Adrenal gland (tissue), 12 donors: Measurements from ENCODE around the gene EXOC4. TPM values are rescaled to one million over a fixed set of nuclear protein-coding genes. Genes with fewer than 3 reads are reported as not detected.

Source experiments
- DNase-seq, 7 donors: peaks; one replicate each; pipeline ENCODE4 v3.0.0-alpha.2; 2019 to 2020
- H3K27ac ChIP-seq, 5 donors: fragments of 200-600 bp; sonication (generic) in 4 of 5; 1 replicate in 3 of 5; 2 replicates in 2 of 5; pipeline versions ENCODE4 v1.5.1 to v1.8.0; 2016 to 2020; ENCODE audit warnings: mild to moderate bottlenecking in 1 of 5
- H3K27me3 ChIP-seq: fragments of 200-600 bp; 2 replicates; pipeline ENCODE4 v1.8.0; 2021
- H3K36me3 ChIP-seq, 2 donors: fragments of 200-600 bp; replicated peaks in 1 of 2; 1 replicate in 1 of 2; 2 replicates in 1 of 2; pipeline versions ENCODE4 v1.5.1 to v1.8.0; 2018 to 2022
- H3K4me1 ChIP-seq, 2 donors: fragments of 200-600 bp; replicated peaks in 1 of 2; 1 replicate in 1 of 2; 2 replicates in 1 of 2; pipeline versions ENCODE4 v1.5.1 to v1.8.0; 2018 to 2021
- H3K4me3 ChIP-seq, 4 donors: fragments of 200-600 bp; sonication (generic) in 3 of 4; one replicate each; pipeline ENCODE4 v1.5.1; 2016 to 2018
- H3K9me3 ChIP-seq, 3 donors: fragments of 200-600 bp; sonication (generic) in 1 of 3; replicated peaks in 1 of 3; 1 replicate in 2 of 3; 2 replicates in 1 of 3; pipeline versions ENCODE4 v1.5.1 to v1.8.0; 2016 to 2021
- POLR2A ChIP-seq, 2 donors: fragments of 450-650 bp; IDR thresholded peaks; one replicate each; pipeline ENCODE4 v1.6.1; 2017; ENCODE audit warnings: antibody characterized with exemption in 2 of 2, mild to moderate bottlenecking in 2 of 2, moderate library complexity in 1 of 2
- WGBS, 4 donors: extraction: QIAGEN DNeasy Blood & Tissue Kit in 2 of 4; methylation state at CpG; one replicate each; pipeline versions ENCODE4 v1.1.5 to v1.1.7; 2013 to 2017; 5-methylcytosine and 5-hydroxymethylcytosine counted together
- intact Hi-C, 2 donors: fragments of 100-400 bp; cut with DNase I; formaldehyde crosslinking; loops; one replicate each; pipeline versions ENCODE4 v1.14.1 to v1.15.0; 2022 to 2023
- polyA plus RNA-seq, 3 donors: library from polyadenylated mRNA; stranded (reverse); fragments of 200-250 nt in 2 of 3; fragments of 350-450 nt in 1 of 3; fragmentation: Illumina TruSeq in 1 of 3; extraction: RNeasy Lipid Tissue Mini Kit (QIAGEN cat#74804) in 1 of 3; gene quantifications; one replicate each; pipeline ENCODE4 v1.2.3, GENCODE V29; 2013 to 2014
- total RNA-seq, 9 donors: library from RNA; depleted of rRNA in 4 of 9; stranded (reverse); fragments of >200 nt in 4 of 9; fragments of 120-200 nt in 1 of 9; fragmentation: NEBNext Ultra II Directional in 1 of 9; extraction: Animal tissue kit (Norgen Biotek cat#: 25700) in 1 of 9; gene quantifications; one replicate each; pipeline versions ENCODE4 v1.1.0 to v1.2.4, GENCODE V29; 2013 to 2023
- TF ChIP-seq, protein P1 (sequence below), 6 experiments: fragments of 450-650 bp in 4 of 6; fragments of 200-600 bp in 2 of 6; sonication (generic) in 1 of 6; IDR thresholded peaks; 1 replicate in 5 of 6; 2 replicates in 1 of 6; pipeline versions ENCODE4 v1.5.1 to v1.8.0; 2016 to 2021; ENCODE audit warnings: antibody characterized with exemption in 6 of 6, mild to moderate bottlenecking in 2 of 6, moderate library complexity in 1 of 6
- donor health status: healthy with polysubstance abuse.
- donor health status: Bipolar disorder and iron deficiency.
- donor health status: DM: yes; HTN: yes; CAD: no.
- donor health status: DM: no; HTN: no; CAD: no.
- donor health status: DM: no; HTN: no; CAD: no.
- donor health status: DM: yes; HTN: yes; CAD: no.

EXOC4 gene
- total and polyA plus RNA-seq, 12 donors: 12.5 to 93.8 (median 67.4) TPM

DNA sequence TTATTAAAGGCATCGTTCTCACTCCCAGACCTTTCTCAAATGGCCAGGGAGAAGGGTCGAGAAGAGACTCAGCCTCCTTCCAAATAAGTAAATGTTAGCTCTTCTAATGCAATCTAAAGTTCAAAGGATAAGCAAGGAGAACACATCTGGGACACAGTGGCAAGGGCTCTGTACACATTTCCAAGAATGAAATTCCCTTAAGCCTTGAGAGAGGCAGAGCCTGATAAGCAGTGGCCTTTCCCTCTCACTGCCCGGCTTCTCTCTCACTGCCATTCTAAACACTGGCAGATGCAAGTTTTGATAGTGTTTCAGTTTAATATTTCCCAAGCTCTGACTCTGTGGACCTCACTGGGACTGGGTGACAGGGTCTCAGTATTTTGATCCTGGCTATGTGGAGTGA is 35.1 kb upstream of the EXOC4 start:
- Histone ChIP-seq H3K27ac (no peak overlapping the region), H3K9me3 (no peaks in the 10 kb centered on the region), H3K36me3 (no peaks in the 10 kb centered on the region), H3K27me3 (no peaks in the 10 kb centered on the region), H3K4me1 (no peaks in the 10 kb centered on the region), H3K4me3 (no peak overlapping the region)
- TF ChIP-seq, protein P1, sequence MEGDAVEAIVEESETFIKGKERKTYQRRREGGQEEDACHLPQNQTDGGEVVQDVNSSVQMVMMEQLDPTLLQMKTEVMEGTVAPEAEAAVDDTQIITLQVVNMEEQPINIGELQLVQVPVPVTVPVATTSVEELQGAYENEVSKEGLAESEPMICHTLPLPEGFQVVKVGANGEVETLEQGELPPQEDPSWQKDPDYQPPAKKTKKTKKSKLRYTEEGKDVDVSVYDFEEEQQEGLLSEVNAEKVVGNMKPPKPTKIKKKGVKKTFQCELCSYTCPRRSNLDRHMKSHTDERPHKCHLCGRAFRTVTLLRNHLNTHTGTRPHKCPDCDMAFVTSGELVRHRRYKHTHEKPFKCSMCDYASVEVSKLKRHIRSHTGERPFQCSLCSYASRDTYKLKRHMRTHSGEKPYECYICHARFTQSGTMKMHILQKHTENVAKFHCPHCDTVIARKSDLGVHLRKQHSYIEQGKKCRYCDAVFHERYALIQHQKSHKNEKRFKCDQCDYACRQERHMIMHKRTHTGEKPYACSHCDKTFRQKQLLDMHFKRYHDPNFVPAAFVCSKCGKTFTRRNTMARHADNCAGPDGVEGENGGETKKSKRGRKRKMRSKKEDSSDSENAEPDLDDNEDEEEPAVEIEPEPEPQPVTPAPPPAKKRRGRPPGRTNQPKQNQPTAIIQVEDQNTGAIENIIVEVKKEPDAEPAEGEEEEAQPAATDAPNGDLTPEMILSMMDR (IDR thresholded peaks at IDR 0.05): no peak
- TF ChIP-seq POLR2A (IDR thresholded peaks at IDR 0.05): no peak
- 50 to 65% (median 59%) methylated on average over 3 of the region's 3 CpGs for WGBS, 4 donors
- no peak for DNase-seq
- intact Hi-C loops: no loop called here

DNA sequence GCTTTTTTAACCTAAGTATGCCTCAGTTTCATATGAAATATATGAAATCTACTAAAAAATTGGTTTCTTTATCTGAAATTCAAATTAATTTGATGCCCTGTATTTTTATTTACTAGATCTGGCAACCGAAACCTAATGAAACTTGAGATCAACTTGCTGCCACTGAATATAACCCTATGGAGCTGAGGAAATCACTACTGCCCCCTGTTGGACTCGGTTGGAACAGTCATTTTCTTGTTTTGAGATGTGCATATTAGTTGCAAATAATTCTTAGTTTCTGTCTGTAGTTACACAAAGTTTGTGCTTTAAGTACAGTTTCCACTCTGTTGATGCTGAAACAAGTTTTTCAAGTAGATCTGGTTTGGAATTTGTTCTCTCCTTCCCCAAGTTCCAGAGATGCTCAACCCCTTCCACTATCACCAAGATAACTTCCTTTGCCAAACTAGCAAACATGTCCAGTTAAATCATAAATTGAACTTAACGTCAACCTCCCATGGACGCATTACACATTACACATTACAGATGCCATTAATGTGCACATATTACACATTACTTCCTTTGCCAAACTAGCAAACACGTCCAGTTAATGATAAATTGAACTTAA is 22.2 kb upstream of the EXOC4 start:
- H3K9me3 ChIP-seq: no peaks in the 10 kb centered on the region
- WGBS, 4 donors: 20 to 34% (median 24%) methylated on average over 5 of the region's 5 CpGs
- TF ChIP-seq, protein P1 (IDR thresholded peaks at IDR 0.05): peak; percentile 63 to 82 (median 76)
- no peak for TF ChIP-seq POLR2A (IDR thresholded peaks at IDR 0.05)
- intact Hi-C loops: no loop called here
- no peaks in the 10 kb centered on the region for H3K27me3 ChIP-seq
- H3K36me3 ChIP-seq: no peaks in the 10 kb centered on the region
- no peak overlapping the region for H3K4me3 ChIP-seq
- no peak overlapping the region for H3K27ac ChIP-seq
- no peaks in the 10 kb centered on the region for H3K4me1 ChIP-seq
- peak; percentile 26 to 88 (median 47) for DNase-seq

DNA sequence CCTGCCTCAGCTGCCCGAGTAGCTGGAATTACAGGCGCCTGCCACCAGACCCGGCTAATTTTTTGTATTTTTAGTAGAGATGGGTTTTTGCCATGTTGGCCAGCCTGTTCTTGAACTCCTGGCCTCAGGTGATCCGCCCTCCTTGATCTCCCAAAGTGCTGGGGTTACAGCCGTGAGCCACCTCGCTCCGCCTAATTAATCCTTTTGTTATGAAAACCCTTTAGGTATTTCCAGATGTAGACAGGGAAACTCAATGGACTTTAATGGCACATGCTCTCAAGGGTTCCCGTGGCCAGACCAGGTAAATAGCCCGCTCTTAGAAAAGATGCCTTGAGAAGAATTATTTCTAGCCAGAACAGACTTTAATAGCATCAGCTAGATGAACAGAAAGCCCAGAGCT is 19.7 kb upstream of the EXOC4 start:
- Histone ChIP-seq H3K4me3 (no peak overlapping the region), H3K9me3 (no peaks in the 10 kb centered on the region), H3K27me3 (no peaks in the 10 kb centered on the region), H3K27ac (no peak overlapping the region), H3K4me1 (no peaks in the 10 kb centered on the region), H3K36me3 (no peaks in the 10 kb centered on the region)
- 87 to 93% (median 91%) methylated on average over 9 of the region's 9 CpGs for WGBS, 4 donors
- no peak for DNase-seq
- intact Hi-C loops: no loop called here
- no peak for TF ChIP-seq POLR2A (IDR thresholded peaks at IDR 0.05)

DNA sequence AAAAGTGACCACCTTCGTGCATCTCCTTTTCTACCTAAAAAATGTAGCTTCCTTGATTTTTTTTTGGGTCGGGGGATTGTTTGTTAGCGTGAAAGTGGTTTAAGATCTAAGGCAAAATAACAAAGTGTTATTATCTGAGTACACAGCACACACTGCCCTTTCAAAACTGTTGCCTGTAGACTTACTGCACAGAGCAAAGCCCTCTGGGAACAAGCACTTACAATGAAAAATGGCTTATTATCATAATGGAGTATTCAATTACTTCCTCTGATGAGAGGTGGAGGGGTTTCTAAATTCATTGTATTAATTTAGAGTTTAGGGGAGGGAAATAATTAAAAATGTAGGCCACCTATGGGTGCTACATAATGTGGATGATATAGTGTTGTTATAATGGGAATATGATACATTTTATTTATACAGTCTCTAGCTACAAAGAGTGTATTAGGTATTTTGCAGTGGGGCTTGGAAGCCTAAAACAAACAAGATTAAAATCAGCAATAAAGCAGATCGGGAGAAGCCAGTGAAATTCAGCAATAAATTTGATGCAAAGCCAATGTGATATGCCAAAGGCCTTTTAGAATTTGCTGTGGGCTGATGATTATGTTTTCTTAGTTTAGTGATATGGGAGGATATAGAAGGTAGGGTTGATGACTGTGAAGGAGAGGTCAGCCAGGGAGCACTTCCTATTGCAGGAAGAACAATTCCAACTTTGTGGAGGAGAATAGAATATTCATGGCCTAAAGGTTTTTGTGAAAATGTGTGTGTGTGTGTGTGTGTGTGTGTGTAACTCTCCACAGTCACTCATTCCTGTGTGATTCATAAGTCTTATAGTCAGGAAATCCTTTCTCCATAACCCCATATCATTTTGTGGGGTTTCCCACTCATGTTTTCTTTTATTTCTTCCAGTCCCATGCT is 17.7 kb upstream of the EXOC4 start:
- Histone ChIP-seq H3K27me3 (no peaks in the 10 kb centered on the region), H3K9me3 (no peaks in the 10 kb centered on the region), H3K36me3 (no peaks in the 10 kb centered on the region), H3K4me3 (no peak overlapping the region), H3K27ac (no peak overlapping the region), H3K4me1 (no peaks in the 10 kb centered on the region)
- DNase-seq: no peak
- intact Hi-C loops: no loop called here
- 74 to 84% (median 78%) methylated on average over 4 of the region's 4 CpGs for WGBS, 4 donors
- TF ChIP-seq, protein P1 (IDR thresholded peaks at IDR 0.05): no peak
- TF ChIP-seq POLR2A (IDR thresholded peaks at IDR 0.05): no peak
